GM12864 (cell line): ENCODE data around the gene GRIFIN.

ENCODE experiments used
- DNase-seq: peaks from one replicate; pipeline ENCODE4 v3.0.0-alpha.2; 2011; ENCODE audit warnings: low read depth
- H3K4me3 ChIP-seq: 2 replicates; pipeline ENCODE4 v1.5.1; 2011; ENCODE audit warnings: mild to moderate bottlenecking, low read depth, low read length, control low read depth
- CTCF ChIP-seq: IDR thresholded peaks from 2 replicates; pipeline ENCODE4 v1.5.1; 2011; ENCODE audit warnings: low read depth, mild to moderate bottlenecking, moderate library complexity, low read length, control low read depth, inconsistent platforms; ENCODE audit errors: missing control alignments

Gene GRIFIN

DNA sequence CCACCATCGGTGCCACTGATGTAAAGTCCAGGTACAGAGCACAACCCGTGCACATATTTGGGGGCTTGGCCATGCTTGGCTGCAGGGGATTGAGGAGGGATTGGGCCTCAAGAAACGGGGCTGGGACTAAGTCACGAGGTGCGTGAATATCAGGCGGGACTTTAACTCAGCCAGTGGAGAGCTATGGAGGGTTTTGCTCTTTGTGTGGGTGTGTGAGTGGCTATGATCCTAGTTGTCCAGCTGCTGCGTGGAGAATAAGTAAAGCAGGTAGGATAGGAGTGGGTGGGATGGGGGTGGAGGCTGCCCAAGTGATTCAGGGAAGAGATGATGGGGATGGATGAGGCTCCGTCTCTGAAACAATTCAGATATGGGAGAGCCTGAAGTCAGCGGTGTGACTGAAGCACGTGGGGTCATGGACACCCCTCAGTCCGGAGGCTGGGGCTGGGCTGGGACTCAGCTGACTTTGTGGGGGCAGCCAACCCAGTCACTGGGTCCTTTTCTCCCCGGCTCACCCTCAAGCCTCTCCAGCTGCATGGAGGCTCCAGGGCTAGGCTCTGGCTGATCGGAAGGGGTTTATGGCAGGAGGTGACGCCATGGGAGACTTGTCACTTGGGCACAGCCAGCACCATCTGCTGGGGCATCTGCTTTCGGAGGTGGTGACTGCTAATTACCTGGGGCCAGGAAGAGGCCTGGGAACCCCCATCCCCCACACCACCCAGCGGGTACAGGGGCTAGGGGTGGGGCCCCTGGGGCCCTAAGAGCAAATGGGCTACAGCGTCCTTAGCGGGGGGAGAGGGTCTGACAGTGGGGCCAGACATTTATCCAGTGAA is 41.7 kb upstream of the GRIFIN start:
- H3K4me3 ChIP-seq, result no peak overlapping the region
- no peak for DNase-seq
- no peak for TF ChIP-seq CTCF

- H3K4me3 ChIP-seq, result no peak overlapping the region
- no peak for DNase-seq
Observed at GRCh38 chr7:2517026-2517425, 40.8 kb upstream of the GRIFIN start.

DNA sequence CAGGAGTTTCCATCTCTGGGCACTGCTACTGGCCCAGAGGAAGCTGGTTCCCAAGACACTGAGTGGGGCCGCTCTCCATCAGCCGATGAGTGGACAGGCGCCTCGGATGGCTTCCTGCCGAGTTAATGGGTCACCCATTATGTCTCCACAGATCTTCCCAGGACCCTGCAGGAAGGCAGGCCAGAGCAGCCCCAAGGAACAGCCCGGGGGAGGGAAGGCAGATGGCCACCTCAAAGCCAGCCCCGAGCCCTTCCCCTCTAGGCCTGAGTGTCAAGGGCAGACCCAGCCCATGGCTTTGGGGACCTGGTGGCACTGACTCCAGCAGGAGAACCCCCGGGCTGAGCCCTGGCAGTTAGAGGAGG is 40.0 kb upstream of the GRIFIN start:
- no peak for DNase-seq

More at GRCh38 chr7:2517026-2517425, 40.8 kb upstream of the GRIFIN start:
- TF ChIP-seq CTCF, result no peak

GRCh38 chr7:2515424-2516193 is 39.4 kb upstream of the GRIFIN start:
- no peak overlapping the region for H3K4me3 ChIP-seq
- DNase-seq, result no peak
- TF ChIP-seq CTCF, result no peak

More for the DNA sequence above, 40.0 kb upstream of the GRIFIN start:
- no peak for TF ChIP-seq CTCF
- no peak overlapping the region for H3K4me3 ChIP-seq

DNA sequence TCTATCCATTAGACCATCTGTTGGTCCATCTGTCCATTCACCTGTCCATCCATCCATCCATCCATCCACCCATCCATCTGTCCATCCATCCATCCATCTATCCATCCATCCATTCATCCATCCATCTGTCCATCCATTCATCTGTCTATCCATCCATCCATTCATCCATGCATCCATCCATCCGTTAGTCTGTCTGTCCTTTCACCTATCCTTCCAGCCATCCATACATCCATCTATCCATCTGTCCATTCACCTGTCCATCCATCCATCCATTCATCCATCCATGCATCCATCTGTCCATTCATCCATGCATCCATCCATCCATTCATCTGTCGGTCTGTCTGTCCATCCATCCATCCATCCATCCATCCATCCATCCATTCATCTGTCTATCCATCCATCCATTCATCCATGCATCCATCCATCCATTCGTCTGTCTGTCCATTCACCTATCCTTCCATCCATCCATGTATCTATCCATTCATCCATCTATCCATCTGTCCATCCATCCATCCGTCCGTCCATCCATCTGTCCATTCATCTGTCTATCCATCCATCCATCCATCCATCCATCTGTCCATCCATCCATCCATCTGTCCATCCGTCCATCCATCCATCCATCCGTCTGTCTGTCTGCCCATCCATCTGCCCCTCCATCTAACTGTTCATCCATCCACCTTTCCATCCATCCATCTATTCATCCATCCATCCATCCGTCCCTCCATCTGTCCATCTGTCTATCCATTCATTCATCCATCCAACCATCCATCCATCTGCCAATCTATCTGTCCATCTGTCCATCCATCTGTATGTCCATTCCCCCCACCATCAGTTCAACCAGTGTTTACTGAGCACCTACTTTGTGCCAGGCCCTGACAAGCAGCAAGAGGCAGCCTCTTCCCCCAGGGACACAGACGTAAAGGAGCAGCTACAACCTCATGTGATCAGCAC is 38.5 kb upstream of the GRIFIN start:
- no peak for DNase-seq
- TF ChIP-seq CTCF, result no peak
- no peak overlapping the region for H3K4me3 ChIP-seq

- DNase-seq, result no peak
- H3K4me3 ChIP-seq, result no peak overlapping the region
Observed at GRCh38 chr7:2513702-2514101, 37.5 kb upstream of the GRIFIN start.

More at GRCh38 chr7:2513702-2514101, 37.5 kb upstream of the GRIFIN start:
- no peak for TF ChIP-seq CTCF
